HepG2 (cell line): ENCODE measurements around the gene CADM4. TPM values are rescaled to one million over a fixed set of nuclear protein-coding genes. Genes with fewer than 3 reads are reported as not detected.

ENCODE experiments used
- DNMT1 ChIP-seq: sonication (generic); formaldehyde crosslinking; IDR thresholded peaks from 2 replicates; pipeline ENCODE4 v1.5.1; 2020; ENCODE audit warnings: mild to moderate bottlenecking, missing genetic modification reagents
- GLMP ChIP-seq: sonication (generic); formaldehyde crosslinking; IDR thresholded peaks from 2 replicates; pipeline ENCODE4 v1.9.0; 2021; ENCODE audit warnings: missing genetic modification reagents, mild to moderate bottlenecking, borderline replicate concordance
- HDAC2 ChIP-seq: sonication (generic); formaldehyde crosslinking; IDR thresholded peaks from 2 replicates; pipeline ENCODE4 v1.4.0; 2020; ENCODE audit warnings: missing genetic modification reagents
- IRF9 ChIP-seq: sonication (generic); formaldehyde crosslinking; IDR thresholded peaks from 2 replicates; pipeline ENCODE4 v1.8.0; 2022; ENCODE audit warnings: missing genetic modification reagents, mild to moderate bottlenecking, borderline replicate concordance
- NFIB ChIP-seq: sonication (generic); formaldehyde crosslinking; IDR thresholded peaks from 2 replicates; pipeline ENCODE4 v1.9.0; 2021; ENCODE audit warnings: missing genetic modification reagents, mild to moderate bottlenecking, borderline replicate concordance
- NR2F1 ChIP-seq, 2 experiments: fragments of 450-650 bp in 1 of 2; formaldehyde crosslinking in 1 of 2; IDR thresholded peaks; 2 replicates each; pipeline versions ENCODE4 v1.5.0 to v1.6.1; 2016 to 2020; ENCODE audit warnings: mild to moderate bottlenecking in 1 of 2, missing compliant biosample characterization in 1 of 2, missing genetic modification reagents in 1 of 2, moderate library complexity in 1 of 2
- PCBP1 ChIP-seq: fragments of 200-400 bp; formaldehyde crosslinking; IDR thresholded peaks from 2 replicates; pipeline ENCODE4 v1.6.1; 2017; ENCODE audit warnings: mild to moderate bottlenecking, low read depth, low read length, borderline replicate concordance
- PHF21A ChIP-seq: sonication (generic); formaldehyde crosslinking; IDR thresholded peaks from 2 replicates; pipeline ENCODE4 v1.5.0; 2020; ENCODE audit warnings: mild to moderate bottlenecking, missing genetic modification reagents
- POLR2A ChIP-seq, 2 experiments: IDR thresholded peaks; 2 replicates each; pipeline ENCODE4 v1.6.1; 2011; ENCODE audit warnings: low read depth in 2 of 2, low read length in 2 of 2, mild to moderate bottlenecking in 1 of 2, moderate library complexity in 1 of 2; ENCODE audit not compliant: insufficient read depth in 1 of 2
- RFXAP ChIP-seq: sonication (generic); formaldehyde crosslinking; IDR thresholded peaks from 2 replicates; pipeline ENCODE4 v1.4.0; 2020; ENCODE audit warnings: missing genetic modification reagents, borderline replicate concordance
- SRF ChIP-seq: IDR thresholded peaks from 2 replicates; pipeline ENCODE4 v1.6.1; 2011; ENCODE audit warnings: mild to moderate bottlenecking, low read depth, low read length, moderate library complexity
- TGIF2 ChIP-seq: IDR thresholded peaks from 2 replicates; pipeline ENCODE4 v1.6.1; 2016; ENCODE audit warnings: control low read depth, missing compliant biosample characterization
- YY1 ChIP-seq: IDR thresholded peaks from 2 replicates; pipeline ENCODE4 v1.6.1; 2011; ENCODE audit warnings: low read length, low read depth, moderate library complexity, mild to moderate bottlenecking; ENCODE audit not compliant: insufficient read depth, insufficient replicate concordance
- ZBED4 ChIP-seq: sonication (generic); formaldehyde crosslinking; IDR thresholded peaks from 2 replicates; pipeline ENCODE4 v1.4.0; 2020; ENCODE audit warnings: missing genetic modification reagents, borderline replicate concordance
- ZBTB7A ChIP-seq: sonication (generic); formaldehyde crosslinking; IDR thresholded peaks from 2 replicates; pipeline ENCODE4 v1.8.0; 2022; ENCODE audit warnings: mild to moderate bottlenecking, missing genetic modification reagents
- ZNF33B ChIP-seq: sonication (generic); formaldehyde crosslinking; IDR thresholded peaks from 2 replicates; pipeline ENCODE4 v1.5.1; 2020; ENCODE audit warnings: mild to moderate bottlenecking, missing genetic modification reagents
- ZNF646 ChIP-seq: sonication (generic); formaldehyde crosslinking; IDR thresholded peaks from 2 replicates; pipeline ENCODE4 v1.9.0; 2021; ENCODE audit warnings: mild to moderate bottlenecking, missing genetic modification reagents
- polyA plus RNA-seq, 8 experiments: library from polyadenylated mRNA; depleted of rRNA in 3 of 8; stranded (reverse) in 7 of 8; unstranded in 1 of 8; fragments of >200 nt; fragmentation: Illumina TruSeq in 4 of 8; extraction: Trizol in 4 of 8; gene quantifications; 2 replicates each; pipeline versions ENCODE4 v1.2.1 to v1.2.3, GENCODE V29; 2011 to 2016; ENCODE audit warnings: low read depth in 4 of 8, missing spikeins in 1 of 8, mixed read lengths in 1 of 8; ENCODE audit not compliant: insufficient read depth in 1 of 8
- total RNA-seq, 5 experiments: library from RNA; depleted of rRNA; stranded (reverse); fragments of >200 nt; fragmentation: Illumina TruSeq; extraction: Trizol; gene quantifications; 2 replicates each; pipeline ENCODE4 v1.2.3, GENCODE V29; 2016; ENCODE audit warnings: low read depth in 1 of 5

CADM4 gene
- total and polyA plus RNA-seq, 2 of the 13 experiments (the other 11 are each of a cell fraction or from before 2014, with no cell fraction given), result 8.5 to 16.0 TPM

- TF ChIP-seq PCBP1, result peak; percentile 29; the same call in 1 of the 2 replicates
- TF ChIP-seq PHF21A (CRISPR knock-in tag), result no peak
- TF ChIP-seq ZBED4 (CRISPR knock-in tag), result peak; percentile 56; the same call in 1 of the 2 replicates
- TF ChIP-seq POLR2A (IDR thresholded peaks at IDR 0.05; ENCODE audit: insufficient read depth in 1 of 2, low read depth in 2 of 2, low read length in 2 of 2), result peak; percentile 74 to 75
- TF ChIP-seq ZNF33B (CRISPR knock-in tag), result no peak
- no peak for TF ChIP-seq IRF9 (CRISPR knock-in tag)
- peak; percentile 46; the same call in 1 of the 2 replicates for TF ChIP-seq HDAC2 (CRISPR knock-in tag)
- TF ChIP-seq SRF, result no peak
- no peak for TF ChIP-seq DNMT1 (CRISPR knock-in tag)
- TF ChIP-seq ZNF646, result no peak
- peak; percentile 32 for TF ChIP-seq YY1
- no peak for TF ChIP-seq RFXAP (CRISPR knock-in tag)
- no peak for TF ChIP-seq GLMP (CRISPR knock-in tag)
- peak; percentile 69 for TF ChIP-seq TGIF2 (CRISPR knock-in tag)
- TF ChIP-seq ZBTB7A, result peak; percentile 96
- no peak for TF ChIP-seq NFIB (CRISPR knock-in tag)
- peak in 1 of 2 experiments; percentile 41; a peak in 1 of 4 replicates for TF ChIP-seq NR2F1 (CRISPR knock-in tag; IDR thresholded peaks at IDR 0.05)
Observed at GRCh38 chr19:43634872-43635560, 4.6 kb downstream of the CADM4 start (continued).
